Measurements from ENCODE around the gene PDE6G. TPM values are rescaled to one million over a fixed set of nuclear protein-coding genes. Genes with fewer than 3 reads are reported as not detected.

Gene PDE6G
- total and polyA plus RNA-seq, 2 of the 13 experiments (the other 11 are each of a cell fraction or from before 2014, with no cell fraction given) = 1.4 to 6.7 TPM

DNA sequence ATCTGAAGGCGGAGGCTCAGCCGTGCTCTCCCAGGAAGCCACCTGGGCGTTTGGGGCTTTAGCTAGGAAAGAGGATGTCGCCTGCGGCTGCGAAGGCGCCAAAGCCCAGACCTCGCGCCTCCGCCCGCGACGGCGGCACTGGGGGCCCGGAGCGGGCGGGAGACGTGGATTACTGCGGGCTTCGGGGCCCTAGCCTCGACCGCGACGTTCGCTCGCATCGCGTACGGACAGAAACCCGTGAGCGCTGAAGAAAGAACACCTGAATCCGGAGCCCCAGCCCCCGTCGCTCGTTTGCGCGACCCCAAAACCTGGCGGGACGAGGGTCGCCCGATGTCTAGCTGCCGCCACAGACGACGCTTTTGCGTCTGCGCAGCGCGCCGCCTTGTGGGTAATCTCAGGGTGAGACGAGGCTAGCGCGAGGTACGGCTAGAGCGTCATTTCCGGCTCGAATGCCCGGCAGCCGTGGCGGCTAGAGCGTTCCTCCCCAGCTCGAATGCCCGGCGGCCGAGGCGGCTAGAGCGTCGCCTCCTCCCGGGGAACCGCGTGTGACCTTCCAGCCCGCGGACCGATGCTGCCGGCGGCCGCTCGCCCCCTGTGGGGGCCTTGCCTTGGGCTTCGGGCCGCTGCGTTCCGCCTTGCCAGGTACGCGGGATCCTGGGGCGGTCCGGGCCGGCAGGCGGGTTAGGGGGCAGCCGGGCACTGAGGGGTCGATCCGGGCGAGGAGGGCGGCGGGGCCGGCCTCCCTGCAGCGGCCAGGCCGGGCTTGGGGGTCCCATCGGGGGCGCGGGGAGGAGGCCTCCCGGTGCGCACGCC is 46.8 kb upstream of the PDE6G start, which contains the start of gene MRPL12 (continued):
- TF ChIP-seq, protein P1, sequence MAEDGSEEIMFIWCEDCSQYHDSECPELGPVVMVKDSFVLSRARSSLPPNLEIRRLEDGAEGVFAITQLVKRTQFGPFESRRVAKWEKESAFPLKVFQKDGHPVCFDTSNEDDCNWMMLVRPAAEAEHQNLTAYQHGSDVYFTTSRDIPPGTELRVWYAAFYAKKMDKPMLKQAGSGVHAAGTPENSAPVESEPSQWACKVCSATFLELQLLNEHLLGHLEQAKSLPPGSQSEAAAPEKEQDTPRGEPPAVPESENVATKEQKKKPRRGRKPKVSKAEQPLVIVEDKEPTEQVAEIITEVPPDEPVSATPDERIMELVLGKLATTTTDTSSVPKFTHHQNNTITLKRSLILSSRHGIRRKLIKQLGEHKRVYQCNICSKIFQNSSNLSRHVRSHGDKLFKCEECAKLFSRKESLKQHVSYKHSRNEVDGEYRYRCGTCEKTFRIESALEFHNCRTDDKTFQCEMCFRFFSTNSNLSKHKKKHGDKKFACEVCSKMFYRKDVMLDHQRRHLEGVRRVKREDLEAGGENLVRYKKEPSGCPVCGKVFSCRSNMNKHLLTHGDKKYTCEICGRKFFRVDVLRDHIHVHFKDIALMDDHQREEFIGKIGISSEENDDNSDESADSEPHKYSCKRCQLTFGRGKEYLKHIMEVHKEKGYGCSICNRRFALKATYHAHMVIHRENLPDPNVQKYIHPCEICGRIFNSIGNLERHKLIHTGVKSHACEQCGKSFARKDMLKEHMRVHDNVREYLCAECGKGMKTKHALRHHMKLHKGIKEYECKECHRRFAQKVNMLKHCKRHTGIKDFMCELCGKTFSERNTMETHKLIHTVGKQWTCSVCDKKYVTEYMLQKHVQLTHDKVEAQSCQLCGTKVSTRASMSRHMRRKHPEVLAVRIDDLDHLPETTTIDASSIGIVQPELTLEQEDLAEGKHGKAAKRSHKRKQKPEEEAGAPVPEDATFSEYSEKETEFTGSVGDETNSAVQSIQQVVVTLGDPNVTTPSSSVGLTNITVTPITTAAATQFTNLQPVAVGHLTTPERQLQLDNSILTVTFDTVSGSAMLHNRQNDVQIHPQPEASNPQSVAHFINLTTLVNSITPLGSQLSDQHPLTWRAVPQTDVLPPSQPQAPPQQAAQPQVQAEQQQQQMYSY (CRISPR knock-in tag; IDR thresholded peaks at IDR 0.05) = peak; percentile 54; the same call in 1 of the 2 replicates
- TF ChIP-seq NFYB (CRISPR knock-in tag; IDR thresholded peaks at IDR 0.05) (peak; percentile 65; the same call in 1 of the 2 replicates), ZNF331 (CRISPR knock-in tag; IDR thresholded peaks at IDR 0.05) (peak; percentile 89), ZNF709 (CRISPR knock-in tag; IDR thresholded peaks at IDR 0.05) (peak; percentile 87), ZNF160 (CRISPR knock-in tag; IDR thresholded peaks at IDR 0.05) (peak; percentile 91), PPARG (CRISPR knock-in tag; conservative IDR thresholded peaks at IDR 0.05) (peak; percentile 79), ZBTB7A (CRISPR knock-in tag; IDR thresholded peaks at IDR 0.05) (peak; percentile 91), KAT8 (CRISPR knock-in tag; IDR thresholded peaks at IDR 0.05) (peak; percentile 99), TCF7L2 (IDR thresholded peaks at IDR 0.05; ENCODE audit: low read depth, low read length) (no peak), SIN3B (IDR thresholded peaks at IDR 0.05; ENCODE audit: low read length) (peak; percentile 60; the same call in 1 of the 2 replicates), HOXA3 (CRISPR knock-in tag; IDR thresholded peaks at IDR 0.05) (peak; percentile 98), SP5 (CRISPR knock-in tag; IDR thresholded peaks at IDR 0.05; ENCODE audit: borderline replicate concordance, low read depth) (peak; percentile 54; the same call in 1 of the 2 replicates), ZNF350 (CRISPR knock-in tag; IDR thresholded peaks at IDR 0.05; ENCODE audit: borderline replicate concordance, low read depth) (peak; percentile 80)
- TF ChIP-seq, protein P2, sequence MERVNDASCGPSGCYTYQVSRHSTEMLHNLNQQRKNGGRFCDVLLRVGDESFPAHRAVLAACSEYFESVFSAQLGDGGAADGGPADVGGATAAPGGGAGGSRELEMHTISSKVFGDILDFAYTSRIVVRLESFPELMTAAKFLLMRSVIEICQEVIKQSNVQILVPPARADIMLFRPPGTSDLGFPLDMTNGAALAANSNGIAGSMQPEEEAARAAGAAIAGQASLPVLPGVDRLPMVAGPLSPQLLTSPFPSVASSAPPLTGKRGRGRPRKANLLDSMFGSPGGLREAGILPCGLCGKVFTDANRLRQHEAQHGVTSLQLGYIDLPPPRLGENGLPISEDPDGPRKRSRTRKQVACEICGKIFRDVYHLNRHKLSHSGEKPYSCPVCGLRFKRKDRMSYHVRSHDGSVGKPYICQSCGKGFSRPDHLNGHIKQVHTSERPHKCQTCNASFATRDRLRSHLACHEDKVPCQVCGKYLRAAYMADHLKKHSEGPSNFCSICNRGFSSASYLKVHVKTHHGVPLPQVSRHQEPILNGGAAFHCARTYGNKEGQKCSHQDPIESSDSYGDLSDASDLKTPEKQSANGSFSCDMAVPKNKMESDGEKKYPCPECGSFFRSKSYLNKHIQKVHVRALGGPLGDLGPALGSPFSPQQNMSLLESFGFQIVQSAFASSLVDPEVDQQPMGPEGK (CRISPR knock-in tag; IDR thresholded peaks at IDR 0.05) = no peak; the same call in none of the 2 replicates
- TF ChIP-seq, protein P3, sequence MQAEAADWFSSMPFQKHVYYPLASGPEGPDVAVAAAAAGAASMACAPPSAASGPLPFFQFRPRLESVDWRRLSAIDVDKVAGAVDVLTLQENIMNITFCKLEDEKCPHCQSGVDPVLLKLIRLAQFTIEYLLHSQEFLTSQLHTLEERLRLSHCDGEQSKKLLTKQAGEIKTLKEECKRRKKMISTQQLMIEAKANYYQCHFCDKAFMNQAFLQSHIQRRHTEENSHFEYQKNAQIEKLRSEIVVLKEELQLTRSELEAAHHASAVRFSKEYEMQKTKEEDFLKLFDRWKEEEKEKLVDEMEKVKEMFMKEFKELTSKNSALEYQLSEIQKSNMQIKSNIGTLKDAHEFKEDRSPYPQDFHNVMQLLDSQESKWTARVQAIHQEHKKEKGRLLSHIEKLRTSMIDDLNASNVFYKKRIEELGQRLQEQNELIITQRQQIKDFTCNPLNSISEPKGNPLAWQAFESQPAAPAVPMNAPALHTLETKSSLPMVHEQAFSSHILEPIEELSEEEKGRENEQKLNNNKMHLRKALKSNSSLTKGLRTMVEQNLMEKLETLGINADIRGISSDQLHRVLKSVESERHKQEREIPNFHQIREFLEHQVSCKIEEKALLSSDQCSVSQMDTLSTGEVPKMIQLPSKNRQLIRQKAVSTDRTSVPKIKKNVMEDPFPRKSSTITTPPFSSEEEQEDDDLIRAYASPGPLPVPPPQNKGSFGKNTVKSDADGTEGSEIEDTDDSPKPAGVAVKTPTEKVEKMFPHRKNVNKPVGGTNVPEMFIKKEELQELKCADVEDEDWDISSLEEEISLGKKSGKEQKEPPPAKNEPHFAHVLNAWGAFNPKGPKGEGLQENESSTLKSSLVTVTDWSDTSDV (CRISPR knock-in tag; IDR thresholded peaks at IDR 0.05) = peak; percentile 35; the same call in 1 of the 2 replicates
- TF ChIP-seq, protein P4, sequence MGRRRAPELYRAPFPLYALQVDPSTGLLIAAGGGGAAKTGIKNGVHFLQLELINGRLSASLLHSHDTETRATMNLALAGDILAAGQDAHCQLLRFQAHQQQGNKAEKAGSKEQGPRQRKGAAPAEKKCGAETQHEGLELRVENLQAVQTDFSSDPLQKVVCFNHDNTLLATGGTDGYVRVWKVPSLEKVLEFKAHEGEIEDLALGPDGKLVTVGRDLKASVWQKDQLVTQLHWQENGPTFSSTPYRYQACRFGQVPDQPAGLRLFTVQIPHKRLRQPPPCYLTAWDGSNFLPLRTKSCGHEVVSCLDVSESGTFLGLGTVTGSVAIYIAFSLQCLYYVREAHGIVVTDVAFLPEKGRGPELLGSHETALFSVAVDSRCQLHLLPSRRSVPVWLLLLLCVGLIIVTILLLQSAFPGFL (CRISPR knock-in tag; IDR thresholded peaks at IDR 0.05) = peak; percentile 58; the same call in 1 of the 2 replicates
- TF ChIP-seq, protein P5, sequence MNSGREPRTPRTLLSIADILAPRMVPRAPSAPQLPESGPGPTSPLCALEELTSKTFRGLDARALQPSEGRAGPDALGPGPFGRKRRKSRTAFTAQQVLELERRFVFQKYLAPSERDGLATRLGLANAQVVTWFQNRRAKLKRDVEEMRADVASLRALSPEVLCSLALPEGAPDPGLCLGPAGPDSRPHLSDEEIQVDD (CRISPR knock-in tag; IDR thresholded peaks at IDR 0.05; ENCODE audit: borderline replicate concordance) = peak; percentile 92; the same call in 1 of the 2 replicates
